SK-N-SH (cell line): ENCODE results near the gene NCAM2. TPM values are rescaled to one million over a fixed set of nuclear protein-coding genes. Genes with fewer than 3 reads are reported as not detected.

Experiments used
- CTCF ChIA-PET: fragments of 300-600, 350-600 bp; formaldehyde crosslinking; extraction: SDS; loops from one replicate; lab custom pipeline; 2021; lab: Yijun Ruan, JAX
- POLR2A ChIA-PET: fragments of 350-600 bp; sonication (Branson Sonifier 250); formaldehyde crosslinking; extraction: SDS; loops from one replicate; lab custom pipeline; 2020; ENCODE audit warnings: antibody characterized with exemption, inconsistent platforms; lab: Yijun Ruan, JAX
- DNase-seq: peaks from one replicate; pipeline ENCODE4 v3.0.0; 2012
- H2AFZ ChIP-seq: fragments of 200-600 bp; sonication (generic); 2 replicates; pipeline ENCODE4 v1.8.1; 2016; ENCODE audit warnings: antibody characterized with exemption, mild to moderate bottlenecking, low read depth
- H3F3A ChIP-seq: fragments of 200-600 bp; sonication (generic); replicated peaks from 2 replicates; pipeline ENCODE3; 2016; ENCODE audit warnings: antibody characterized with exemption, mild to moderate bottlenecking; ENCODE audit not compliant: insufficient read depth
- H3K27ac ChIP-seq, 2 experiments: fragments of 200-500 bp in 1 of 2; fragments of 200-600 bp in 1 of 2; sonication (Bioruptor generic) in 1 of 2; sonication (generic), shearing (Covaris generic) in 1 of 2; 2 replicates each; pipeline versions ENCODE4 v1.5.1 to v1.6.1; 2014 to 2016; ENCODE audit warnings: low read depth in 2 of 2, inconsistent platforms in 1 of 2, low read length in 1 of 2, mild to moderate bottlenecking in 1 of 2, mixed read lengths in 1 of 2
- H3K27me3 ChIP-seq: fragments of 200-600 bp; sonication (generic), shearing (Covaris generic); 2 replicates; pipeline ENCODE4 v1.6.1; 2016; ENCODE audit warnings: mixed run types; ENCODE audit not compliant: insufficient read depth
- H3K36me3 ChIP-seq, 2 experiments: fragments of 200-500 bp in 1 of 2; fragments of 200-600 bp in 1 of 2; sonication (Bioruptor generic) in 1 of 2; sonication (generic) in 1 of 2; replicated peaks in 1 of 2; 2 replicates each; pipeline versions ENCODE3 to v1.5.1; 2014 to 2016; ENCODE audit warnings: low read length in 1 of 2, mild to moderate bottlenecking in 1 of 2; ENCODE audit not compliant: insufficient read depth in 2 of 2, control insufficient read depth in 1 of 2
- H3K4me1 ChIP-seq, 2 experiments: fragments of 200-500 bp in 1 of 2; fragments of 200-600 bp in 1 of 2; sonication (Bioruptor generic) in 1 of 2; sonication (generic), shearing (Covaris generic) in 1 of 2; 2 replicates each; pipeline versions ENCODE4 v1.5.1 to v1.6.1; 2014 to 2016; ENCODE audit warnings: low read depth in 1 of 2, low read length in 1 of 2, mixed run types in 1 of 2; ENCODE audit not compliant: insufficient read depth in 2 of 2, control insufficient read depth in 1 of 2
- H3K4me2 ChIP-seq: fragments of 200-600 bp; sonication (generic), shearing (Covaris generic); 2 replicates; pipeline ENCODE4 v1.6.1; 2017; ENCODE audit warnings: mixed run types
- H3K4me3 ChIP-seq, 2 experiments: fragments of 200-500 bp in 1 of 2; fragments of 200-600 bp in 1 of 2; sonication (Bioruptor generic) in 1 of 2; sonication (generic), shearing (Covaris generic) in 1 of 2; 2 replicates each; pipeline versions ENCODE4 v1.5.1 to v1.8.1; 2014 to 2016; ENCODE audit warnings: low read depth in 2 of 2, inconsistent platforms in 1 of 2, low read length in 1 of 2, mild to moderate bottlenecking in 1 of 2, mixed read lengths in 1 of 2, moderate library complexity in 1 of 2
- H3K79me2 ChIP-seq: fragments of 200-600 bp; sonication (generic); 2 replicates; pipeline ENCODE4 v1.8.1; 2017; ENCODE audit warnings: mild to moderate bottlenecking; ENCODE audit not compliant: insufficient read depth
- H3K9ac ChIP-seq: fragments of 200-600 bp; sonication (generic); 2 replicates; pipeline ENCODE4 v1.6.1; 2017; ENCODE audit warnings: mixed run types
- H3K9me2 ChIP-seq: fragments of 200-600 bp; sonication (generic); 2 replicates; pipeline ENCODE4 v1.6.1; 2017; ENCODE audit warnings: mixed run types
- H3K9me3 ChIP-seq: fragments of 200-600 bp; sonication (generic); 2 replicates; pipeline ENCODE4 v1.6.1; 2017; ENCODE audit warnings: mixed run types, mild to moderate bottlenecking, moderate library complexity
- H4K20me1 ChIP-seq: fragments of 200-600 bp; sonication (generic); 2 replicates; pipeline ENCODE4 v1.6.1; 2017; ENCODE audit warnings: mild to moderate bottlenecking, mixed run types; ENCODE audit not compliant: insufficient read depth
- CHD2 ChIP-seq: fragments of 150-350 bp; IDR thresholded peaks from 2 replicates; pipeline ENCODE4 v1.6.1; 2018; ENCODE audit warnings: low read length; ENCODE audit not compliant: partially characterized antibody
- ELF1 ChIP-seq: IDR thresholded peaks from 2 replicates; pipeline ENCODE4 v1.4.0; 2012
- EP300 ChIP-seq, 2 experiments: IDR thresholded peaks; 2 replicates each; pipeline versions ENCODE4 v1.4.0 to v1.6.1; 2012; ENCODE audit warnings: borderline replicate concordance in 1 of 2, low read depth in 1 of 2, low read length in 1 of 2
- EZH2phosphoT487 ChIP-seq: fragments of 200-600 bp; sonication (generic); IDR thresholded peaks from 2 replicates; pipeline ENCODE4 v1.6.1; 2017; ENCODE audit warnings: low read depth, mixed run types, mild to moderate bottlenecking, antibody characterized with exemption, moderate library complexity, borderline replicate concordance
- FOSL2 ChIP-seq: IDR thresholded peaks from 2 replicates; pipeline ENCODE4 v1.4.0; 2012; ENCODE audit warnings: low read depth, mild to moderate bottlenecking, moderate library complexity, borderline replicate concordance
- FOXJ3 ChIP-seq: sonication (generic); formaldehyde crosslinking; IDR thresholded peaks from 2 replicates; pipeline ENCODE4 v1.5.1; 2020; ENCODE audit warnings: mild to moderate bottlenecking, missing genetic modification reagents
- FOXM1 ChIP-seq: IDR thresholded peaks from 2 replicates; pipeline ENCODE4 v1.4.0; 2012; ENCODE audit warnings: low read depth, mild to moderate bottlenecking
- GABPA ChIP-seq: IDR thresholded peaks from 2 replicates; pipeline ENCODE4 v1.4.0; 2012; ENCODE audit warnings: low read depth, mild to moderate bottlenecking
- GATA2 ChIP-seq: sonication (generic); formaldehyde crosslinking; IDR thresholded peaks from 2 replicates; pipeline ENCODE4 v1.5.0; 2020; ENCODE audit warnings: mild to moderate bottlenecking, missing genetic modification reagents
- NRF1 ChIP-seq: IDR thresholded peaks from 2 replicates; pipeline ENCODE4 v1.6.1; 2012; ENCODE audit warnings: low read depth, mild to moderate bottlenecking, low read length
- PBX3 ChIP-seq: IDR thresholded peaks from 2 replicates; pipeline ENCODE4; 2012
- POLR2AphosphoS5 ChIP-seq: IDR thresholded peaks from 2 replicates; pipeline ENCODE4 v1.6.1; 2012; ENCODE audit warnings: low read depth, low read length
- RFX5 ChIP-seq: IDR thresholded peaks from 2 replicates; pipeline ENCODE4 v1.6.1; 2012; ENCODE audit warnings: mild to moderate bottlenecking, improper control_type of control experiment, low read length
- RXRA ChIP-seq: IDR thresholded peaks from 2 replicates; pipeline ENCODE4 v1.4.0; 2012; ENCODE audit warnings: low read depth, mild to moderate bottlenecking, borderline replicate concordance
- SIN3A ChIP-seq: IDR thresholded peaks from 2 replicates; pipeline ENCODE4 v1.6.1; 2012; ENCODE audit warnings: low read depth, mild to moderate bottlenecking, low read length, moderate library complexity, borderline replicate concordance
- SMC3 ChIP-seq: IDR thresholded peaks from 2 replicates; pipeline ENCODE4 v1.6.1; 2012; ENCODE audit warnings: low read depth, low read length, improper control_type of control experiment
- TAF1 ChIP-seq: IDR thresholded peaks from 2 replicates; pipeline ENCODE4 v1.6.1; 2012; ENCODE audit warnings: low read depth, mild to moderate bottlenecking, low read length, moderate library complexity, borderline replicate concordance
- TCF12 ChIP-seq: IDR thresholded peaks from 2 replicates; pipeline ENCODE4 v1.4.0; 2012
- USF2 ChIP-seq: fragments of 150-350 bp; IDR thresholded peaks from 2 replicates; pipeline ENCODE4 v1.6.1; 2017; ENCODE audit warnings: antibody characterized with exemption, low read length, low read depth, borderline replicate concordance
- YY1 ChIP-seq: IDR thresholded peaks from 2 replicates; pipeline ENCODE4 v1.4.0; 2012; ENCODE audit warnings: low read depth, mild to moderate bottlenecking
- ZBTB33 ChIP-seq: IDR thresholded peaks from 2 replicates; pipeline ENCODE4 v1.4.0; 2012; ENCODE audit warnings: low read depth, borderline replicate concordance
- WGBS: methylation state at CpG from one replicate; pipeline ENCODE4 v1.1.6; 2017; ENCODE audit warnings: low lambda C conversion rate; 5-methylcytosine and 5-hydroxymethylcytosine counted together
- polyA plus RNA-seq, 3 experiments: library from polyadenylated mRNA; depleted of rRNA; stranded (reverse); fragments of >200 nt; gene quantifications; 2 replicates each; pipeline ENCODE4 v1.2.3, GENCODE V29; 2012

The NCAM2 gene
- polyA plus RNA-seq (2012; rRNA removed), result 2.1 and 4.1 TPM in 2 replicates
- 4.0 and 4.3 TPM in 2 replicates for polyA plus RNA-seq (2012; cell fraction: cytosol; rRNA removed)
- polyA plus RNA-seq (2012; cell fraction: nucleus; rRNA removed), result 1.4 and 2.7 TPM in 2 replicates

GRCh38 chr21:20997636-20998455 lies at the start of gene NCAM2:
TSS of gene NCAM2 (plus strand) at chr21:20998409.
- ChIA-PET POLR2A (no interaction called here), CTCF (interaction anchor here (1.0 to 7.9 kb wide), 2 partner anchors 22 to 104 kb away, joined by 3 to 51 read pairs; no protein-coding TSS in a partner anchor)
- Histone ChIP-seq H3K4me1 (peaks cover 0 to 7% of the 10 kb centered on the region in 2 experiments; a peak in 2 of 4 replicates), H2AFZ (peak within 1 kb of the TSS; percentile 85), H4K20me1 (no peaks in the 10 kb centered on the region), H3K9me3 (no peaks in the 10 kb centered on the region), H3K4me2 (peak within 1 kb of the TSS; percentile 80), H3K9ac (peak within 1 kb of the TSS; percentile 38; the same call in 1 of the 2 replicates), H3K36me3 (no peaks in the 10 kb centered on the region), H3K9me2 (no peaks in the 10 kb centered on the region), H3F3A (no peaks in the 10 kb centered on the region), H3K79me2 (no peaks in the 10 kb centered on the region), H3K4me3 (peak within 1 kb of the TSS; percentile 79 to 95), H3K27ac (peak within 1 kb of the TSS in 1 of 2 experiments; percentile 43; a peak in 1 of 4 replicates), H3K27me3 (no peaks in the 10 kb centered on the region)
- TF ChIP-seq RFX5 (no peak), FOXM1 (no peak), SIN3A (no peak), GABPA (no peak), FOXJ3 (CRISPR knock-in tag) (no peak), FOSL2 (no peak), TAF1 (no peak), EP300 (IDR thresholded peaks at IDR 0.05; ENCODE audit: borderline replicate concordance in 1 of 2, low read depth in 1 of 2, low read length in 1 of 2) (0 out of 4 replicates have a peak, but pooled peaks of 1 of the 2 experiments have one; percentile 26), PBX3 (peak; percentile 64), SMC3 (no peak), ELF1 (peak; percentile 34), GATA2 (CRISPR knock-in tag) (peak; percentile 65), YY1 (no peak), EZH2phosphoT487 (no peak), CHD2 (peak; percentile 95)
- peak; percentile 93 for DNase-seq
- WGBS, result 12% methylated on average over 29 of the region's 86 CpGs

GRCh38 chr21:20949884-20950283 lies 48.3 kb upstream of the NCAM2 start:
- no peaks in the 10 kb centered on the region for H3K36me3 ChIP-seq
- no peaks in the 10 kb centered on the region for H3K9me3 ChIP-seq
- no peaks in the 10 kb centered on the region for H3F3A ChIP-seq
- H3K4me1 ChIP-seq, result no peaks in the 10 kb centered on the region; a peak in 1 of 4 replicates
- H4K20me1 ChIP-seq, result no peaks in the 10 kb centered on the region
- no peak overlapping the region for H3K27ac ChIP-seq
- WGBS, result 15% methylated on average over 4 of the region's 4 CpGs
- H3K9ac ChIP-seq, result no peak overlapping the region
- DNase-seq, result no peak
- POLR2A ChIA-PET, result no interaction called here
- no peaks in the 10 kb centered on the region for H3K79me2 ChIP-seq
- no peaks in the 10 kb centered on the region for H3K27me3 ChIP-seq
- H3K4me3 ChIP-seq, result no peak overlapping the region
- H3K9me2 ChIP-seq, result no peaks in the 10 kb centered on the region
- H2AFZ ChIP-seq, result no peak overlapping the region
- no peak overlapping the region for H3K4me2 ChIP-seq
- TF ChIP-seq NRF1 (no peak), FOXM1 (no peak), RXRA (no peak), POLR2AphosphoS5 (no peak), EZH2phosphoT487 (no peak), EP300 (IDR thresholded peaks at IDR 0.05; ENCODE audit: borderline replicate concordance in 1 of 2, low read depth in 1 of 2, low read length in 1 of 2) (no peak), ZBTB33 (no peak), TCF12 (no peak), USF2 (no peak)
- CTCF ChIA-PET, result interaction anchor here (0.5 kb wide), 1 partner anchor 1075 kb away, joined by 3 read pairs; no protein-coding TSS in a partner anchor
